HG03469 (cell line): Measurements from ENCODE around the gene ABR.

ENCODE experiments used
- ATAC-seq: cut with Tn5 transposase; IDR thresholded peaks from one replicate; pipeline ENCODE4 v1.9.1; 2021; ENCODE audit warnings: mild to moderate bottlenecking, moderate library complexity, moderate number of reproducible peaks; ENCODE audit not compliant: unreplicated experiment

The ABR gene

DNA sequence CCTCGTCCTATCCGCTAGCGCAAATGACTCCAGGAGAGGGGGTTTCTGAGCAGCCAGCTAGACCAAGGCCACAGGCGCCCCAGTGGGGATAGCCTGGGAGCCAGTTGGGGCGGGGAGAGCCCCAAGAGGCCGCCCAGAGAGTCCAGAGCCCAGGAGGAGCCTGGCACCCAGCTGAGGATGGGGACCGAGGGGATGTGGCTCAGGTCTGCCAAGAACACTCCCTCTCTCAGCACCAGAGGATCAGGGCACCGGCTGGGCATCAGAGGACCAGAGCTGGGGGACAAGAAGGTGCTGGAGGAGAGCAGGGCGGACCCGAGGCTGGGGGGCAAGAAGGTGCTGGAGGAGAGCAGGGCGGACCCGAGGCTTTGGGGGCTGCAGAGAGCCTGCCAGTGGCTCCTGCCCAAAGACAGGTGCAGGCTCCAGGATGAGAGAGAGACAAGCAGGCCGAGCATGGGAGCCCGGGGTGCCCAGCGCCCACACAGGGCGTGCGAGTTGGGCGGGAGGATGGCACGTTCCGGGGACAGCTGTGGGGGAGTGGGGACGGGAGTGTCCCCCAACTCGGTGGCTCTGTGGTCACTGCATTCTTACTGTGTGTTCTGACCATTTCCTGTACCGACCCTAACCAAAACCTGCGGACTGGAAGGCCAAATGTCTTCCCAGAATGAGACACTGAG, 143.5 kb downstream of the ABR start:
- ATAC-seq = no peak

DNA sequence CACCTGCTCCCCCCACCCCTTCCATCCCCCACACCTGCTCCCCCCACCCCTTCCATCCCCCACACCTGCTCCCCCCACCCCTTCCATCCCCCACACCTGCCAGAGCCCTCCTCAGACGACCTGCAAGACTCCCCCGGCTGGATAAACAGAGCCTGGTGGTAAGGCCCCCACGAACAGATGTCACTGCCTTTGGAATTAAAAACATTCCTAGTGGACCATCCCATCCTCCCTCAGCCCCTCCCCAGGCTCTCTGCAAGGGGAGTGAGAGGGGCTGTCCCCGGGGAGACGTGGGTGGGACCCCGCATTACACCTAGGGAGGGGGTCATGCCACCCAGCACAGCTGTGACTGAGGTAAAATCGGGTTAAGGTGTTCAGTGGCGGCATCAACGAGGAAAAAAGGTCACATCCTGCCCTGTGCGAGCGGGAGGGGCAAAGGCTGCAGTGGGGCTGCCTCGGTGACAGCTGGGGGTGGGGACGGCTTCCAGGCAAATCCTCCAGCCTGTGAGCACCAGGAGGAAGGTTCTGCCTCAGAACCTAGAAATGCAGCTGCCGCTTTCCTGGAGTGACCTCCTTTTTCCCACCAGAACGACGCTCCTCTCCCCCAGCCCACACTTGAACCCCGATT, 144.1 kb downstream of the ABR start:
- no peak for ATAC-seq

DNA sequence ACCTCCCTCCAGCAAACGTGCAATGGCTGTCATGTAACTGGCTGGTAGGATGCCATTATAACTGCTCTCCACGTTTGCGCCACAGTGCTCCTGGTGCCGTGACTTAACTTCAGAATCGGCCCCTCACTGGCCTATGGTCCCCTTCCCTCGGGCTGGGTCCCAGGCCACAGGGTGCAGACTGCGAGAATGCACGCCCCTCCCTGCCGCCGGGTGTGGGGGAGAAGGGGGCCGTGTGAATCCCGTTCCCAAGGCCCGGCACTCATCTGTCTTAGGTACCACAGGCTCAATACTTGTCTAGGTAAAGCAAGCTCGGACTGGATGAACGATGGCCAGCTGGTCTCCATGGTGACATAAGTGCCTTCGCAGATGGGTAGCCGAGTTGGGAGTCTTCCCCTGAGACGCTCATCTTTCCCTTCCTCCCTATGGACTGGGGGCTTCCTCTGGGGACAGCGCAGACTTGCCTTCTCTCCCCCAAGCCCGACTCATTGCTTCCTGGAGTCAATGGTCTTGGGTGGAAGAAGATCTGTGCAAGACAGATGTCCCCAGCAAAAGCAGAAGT, 145.1 kb downstream of the ABR start:
- ATAC-seq = no peak

DNA sequence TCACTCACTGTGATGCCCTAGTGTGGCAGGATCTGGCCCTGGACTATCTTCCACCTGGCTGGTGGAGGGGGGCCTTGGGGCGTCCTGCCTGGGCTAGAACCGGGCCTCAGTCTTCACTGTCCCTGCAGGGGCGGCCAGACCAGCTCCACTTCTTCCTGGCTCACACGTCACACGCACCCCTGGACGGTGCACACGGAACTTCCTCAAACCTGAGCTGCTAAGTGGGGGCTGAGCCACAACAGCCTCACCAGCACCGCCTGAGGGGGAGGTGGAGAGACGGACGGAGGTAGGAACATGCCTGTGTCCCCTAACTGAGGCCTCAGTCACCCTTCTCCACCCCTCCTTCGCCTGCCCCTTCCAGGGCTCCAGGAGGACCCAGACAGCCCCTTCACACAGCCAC, 146.3 kb downstream of the ABR start:
- ATAC-seq = no peak

DNA sequence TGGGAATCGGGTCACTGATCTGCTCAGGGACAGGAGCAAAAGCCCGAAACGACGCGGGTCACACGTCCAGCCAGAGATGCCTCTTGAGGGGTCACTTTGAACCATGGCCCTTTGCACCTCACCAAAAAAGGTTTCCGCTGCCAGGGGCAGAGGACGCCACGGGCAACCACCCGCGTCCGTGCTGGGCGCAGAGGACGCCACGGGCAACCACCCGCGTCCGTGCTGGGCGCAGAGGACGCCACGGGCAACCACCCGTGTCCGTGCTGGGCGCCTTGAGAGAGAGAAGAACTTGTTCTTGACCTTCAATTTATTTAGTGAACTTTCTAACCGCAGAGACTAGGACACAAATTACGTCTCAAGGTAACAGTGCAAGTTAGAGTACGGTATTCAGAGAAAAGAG, 147.4 kb downstream of the ABR start:
- ATAC-seq = no peak

DNA sequence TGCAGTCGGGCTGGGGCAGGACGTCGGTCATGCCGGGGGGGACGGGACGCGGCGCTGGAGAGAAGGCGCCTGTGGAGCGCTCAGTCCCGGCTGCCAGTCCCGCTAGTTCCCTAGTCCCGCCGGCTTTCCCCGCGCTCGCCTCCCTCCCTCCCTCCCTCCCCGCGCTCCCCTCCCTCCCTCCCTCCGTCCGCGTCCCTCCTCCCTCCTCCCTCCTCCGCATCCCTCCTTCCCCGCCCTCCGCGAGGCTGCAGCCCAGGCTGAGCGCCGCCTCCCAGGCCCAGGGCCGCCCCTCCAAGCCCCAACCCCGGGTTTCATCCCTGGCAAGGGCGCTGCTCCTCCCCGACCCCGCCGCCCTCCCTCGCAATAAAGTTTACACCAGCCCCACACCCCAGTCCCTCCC, 148.1 kb downstream of the ABR start:
- no peak for ATAC-seq

DNA sequence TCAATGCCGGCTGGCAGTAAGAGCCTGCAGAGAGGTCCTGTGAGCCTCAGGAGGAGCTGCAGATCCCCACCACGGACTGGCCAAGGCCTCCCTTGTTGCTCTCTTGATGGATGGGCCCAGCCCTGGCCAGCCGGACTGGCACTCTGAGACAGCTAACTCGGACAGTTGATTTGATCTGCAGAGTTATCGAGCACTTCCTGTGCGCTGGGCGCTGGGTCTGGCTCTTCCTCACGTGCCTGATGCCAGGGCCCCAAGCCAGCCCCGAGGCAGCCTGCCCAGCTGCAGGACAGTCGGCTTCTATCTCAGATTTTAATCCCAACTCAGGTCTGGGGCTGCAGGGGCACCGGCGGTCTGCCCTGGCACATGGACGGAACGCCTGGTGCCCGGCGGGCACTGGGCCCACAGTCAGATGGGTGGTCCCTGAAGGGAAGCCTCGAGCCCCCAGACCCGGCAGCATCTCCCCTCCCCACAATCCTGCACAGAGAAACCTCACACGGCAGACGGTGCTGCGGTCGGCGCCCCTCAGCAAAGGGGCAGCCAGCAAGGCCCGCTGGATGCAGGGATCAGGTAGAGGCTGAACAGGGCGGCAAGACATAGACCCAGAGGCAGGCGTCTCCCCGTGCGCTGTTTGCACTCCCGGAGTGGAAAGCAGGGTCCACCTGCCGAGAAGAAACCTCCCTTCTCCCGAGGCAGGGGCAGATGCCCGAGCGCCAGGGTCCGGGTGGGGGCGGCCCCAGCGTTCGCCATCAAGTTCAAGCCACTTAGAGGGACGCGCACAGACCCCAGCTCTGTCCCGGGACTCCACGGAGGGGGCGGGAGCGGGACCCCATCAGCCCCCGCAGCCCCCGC, 148.9 kb downstream of the ABR start:
- ATAC-seq = no peak

DNA sequence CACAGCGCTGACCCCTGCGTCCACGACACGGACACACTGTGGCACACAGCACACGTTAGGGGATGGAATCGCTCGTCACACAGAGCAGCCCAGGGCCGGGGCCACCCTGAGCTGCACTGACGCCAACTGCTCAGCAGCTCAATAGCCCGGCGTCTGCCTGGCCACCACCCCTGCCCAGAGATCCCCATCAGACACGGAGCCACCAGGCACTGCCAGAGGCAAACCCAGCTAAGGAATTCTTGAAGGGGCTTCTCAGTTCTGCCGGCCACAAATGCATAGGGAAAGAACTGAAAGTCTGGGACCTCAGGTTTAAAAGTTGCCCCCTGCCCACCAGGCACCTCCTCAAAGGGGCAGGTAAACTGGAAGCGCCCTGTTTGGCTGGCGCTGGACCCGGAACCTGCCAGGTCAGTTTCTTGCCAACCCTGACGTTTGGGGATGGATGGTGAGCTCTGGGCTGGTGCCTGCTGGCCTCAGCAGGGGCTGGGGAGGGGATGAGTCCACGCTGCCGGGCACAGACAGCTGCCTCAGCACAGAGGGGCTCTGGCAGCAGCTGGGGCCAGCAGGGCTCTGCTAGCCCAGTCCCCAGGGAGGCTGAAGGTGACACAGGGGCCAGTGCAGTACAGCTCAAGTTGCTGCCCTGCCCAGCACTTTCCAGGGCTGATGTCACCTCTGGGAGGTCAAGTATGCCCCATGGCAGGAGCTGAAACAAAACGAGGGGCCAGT, 149.7 kb downstream of the ABR start:
- no peak for ATAC-seq

DNA sequence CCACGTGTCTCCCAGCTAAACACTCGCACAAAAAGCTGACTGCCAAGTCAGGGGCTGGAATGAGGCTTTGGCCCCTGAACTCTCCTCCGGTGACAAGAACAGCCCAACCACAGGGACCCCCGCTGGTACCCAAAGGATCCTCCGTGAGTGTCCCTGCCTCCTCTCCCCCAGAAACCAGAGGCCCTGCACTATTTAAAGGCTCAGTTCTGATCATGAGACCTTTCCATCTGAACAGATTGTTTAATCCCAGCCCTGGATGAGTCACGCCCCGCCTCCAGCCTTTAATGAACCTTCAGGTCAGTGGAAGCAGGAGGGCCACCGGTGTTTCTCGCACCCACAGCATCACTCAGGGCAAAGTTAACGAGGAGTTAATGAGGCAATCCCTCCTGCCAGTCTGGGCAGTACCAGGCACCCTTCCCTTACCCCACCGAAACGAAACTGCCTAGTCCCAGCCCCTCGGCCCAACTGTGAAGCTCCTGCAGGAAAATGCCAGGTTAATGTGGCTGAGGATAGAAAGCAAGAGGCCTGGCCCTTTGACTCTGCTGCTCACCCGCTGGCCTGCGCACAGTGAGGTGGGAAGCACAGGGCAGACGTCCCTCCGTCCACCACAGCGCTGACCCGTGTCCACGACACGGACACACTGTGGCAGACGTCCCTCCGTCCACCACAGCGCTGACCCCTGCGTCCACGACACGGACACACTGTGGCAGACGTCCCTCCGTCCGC, 150.4 kb downstream of the ABR start:
- ATAC-seq = no peak

DNA sequence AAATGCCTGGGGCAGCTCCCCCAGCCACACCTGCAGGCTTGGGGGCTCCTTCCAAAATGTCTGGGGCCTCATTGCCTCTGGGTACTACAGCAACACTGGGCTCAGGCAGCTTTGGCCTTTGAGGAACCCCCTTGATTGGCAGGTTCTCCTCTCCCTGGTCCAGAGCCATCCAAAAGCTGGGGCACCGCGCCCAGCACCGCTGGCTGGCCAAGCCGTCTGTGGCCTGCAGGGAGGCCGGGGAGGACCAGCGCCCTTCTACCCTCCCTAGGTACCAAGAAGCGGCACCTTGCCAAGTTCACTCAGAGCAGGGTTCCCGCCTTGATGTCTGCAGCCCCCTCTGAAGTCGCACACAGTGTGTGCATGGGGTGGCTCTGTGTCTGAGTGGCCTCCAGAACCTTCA, 152.7 kb downstream of the ABR start:
- no peak for ATAC-seq

DNA sequence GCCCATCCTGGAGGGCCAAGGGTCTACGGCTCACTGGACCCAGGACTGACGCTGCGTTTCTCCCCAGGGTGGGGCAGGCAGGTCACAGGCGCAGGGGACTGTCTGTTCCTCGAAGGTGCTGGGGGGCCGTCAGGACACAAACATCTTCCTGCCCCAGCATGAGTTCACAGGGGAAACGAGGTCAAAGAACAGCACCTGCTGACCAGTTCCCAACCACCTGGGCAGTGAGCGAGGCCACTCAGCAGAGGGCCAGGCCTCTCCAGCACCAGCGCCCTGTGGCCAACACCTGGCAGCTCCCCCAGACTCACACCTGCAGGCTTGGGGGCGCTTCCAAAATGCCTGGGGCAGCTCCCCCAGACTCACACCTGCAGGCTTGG, 153.2 kb downstream of the ABR start:
- ATAC-seq = no peak

DNA sequence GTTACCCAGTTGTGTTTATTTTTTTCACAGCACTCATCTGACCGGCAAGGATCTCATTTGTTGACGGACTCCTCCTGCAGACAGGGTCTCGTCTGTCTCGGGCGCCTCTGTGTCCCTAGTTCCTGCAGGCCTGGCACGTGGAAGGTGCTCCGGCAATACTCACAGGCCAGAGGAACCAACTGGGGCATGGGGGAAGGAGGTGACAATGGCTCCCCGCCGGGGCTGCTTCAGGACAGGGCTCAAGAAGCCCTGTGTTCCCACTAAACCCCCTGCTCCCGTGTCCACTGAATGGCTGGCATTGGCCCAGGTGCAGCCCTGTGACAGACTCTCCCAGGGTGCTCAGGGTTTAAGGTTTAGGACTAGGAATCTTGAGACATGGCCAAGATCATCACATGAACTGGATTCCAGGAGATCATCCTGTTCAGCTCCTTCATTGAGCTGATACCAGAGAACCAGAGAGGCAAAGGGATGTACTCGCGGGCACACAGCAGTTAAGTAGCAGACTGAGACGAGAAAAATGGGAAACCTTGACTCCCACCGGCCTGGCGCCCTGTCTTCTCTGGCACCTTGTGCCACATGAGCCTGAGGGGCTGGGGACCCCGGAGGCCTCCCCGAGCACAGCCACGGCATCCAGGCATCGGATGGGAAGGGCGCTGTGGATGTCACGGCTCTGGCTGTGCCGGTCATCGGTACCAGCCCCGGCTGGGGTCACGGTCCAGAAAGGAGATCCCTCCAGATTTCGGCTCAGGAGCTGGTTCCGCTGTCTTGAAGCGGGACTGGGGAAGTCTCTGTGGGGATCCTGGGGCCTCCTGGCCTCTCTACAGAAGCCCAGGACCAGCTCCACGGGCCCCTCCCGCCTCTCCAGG, 153.8 kb downstream of the ABR start:
- ATAC-seq = no peak

DNA sequence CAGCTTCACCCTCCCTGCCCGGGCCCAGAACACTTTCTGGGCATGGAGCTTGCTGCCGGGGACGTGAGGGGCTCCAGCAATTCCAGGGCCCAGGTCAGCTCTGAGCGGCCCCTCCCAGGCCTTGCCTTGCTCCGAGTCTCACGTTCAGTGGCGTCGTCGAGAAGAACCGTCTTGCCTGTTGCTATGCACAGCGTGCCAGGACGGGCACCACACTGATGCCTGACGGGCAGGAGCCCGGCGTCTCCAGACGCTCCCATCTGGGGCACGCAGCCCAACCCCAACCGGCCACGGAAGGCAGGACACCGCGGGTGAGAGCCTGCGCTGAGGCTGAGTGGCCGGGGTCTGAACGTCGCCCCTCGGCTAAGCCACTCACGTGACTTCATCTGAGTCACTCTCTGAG, 155.7 kb downstream of the ABR start:
- no peak for ATAC-seq

DNA sequence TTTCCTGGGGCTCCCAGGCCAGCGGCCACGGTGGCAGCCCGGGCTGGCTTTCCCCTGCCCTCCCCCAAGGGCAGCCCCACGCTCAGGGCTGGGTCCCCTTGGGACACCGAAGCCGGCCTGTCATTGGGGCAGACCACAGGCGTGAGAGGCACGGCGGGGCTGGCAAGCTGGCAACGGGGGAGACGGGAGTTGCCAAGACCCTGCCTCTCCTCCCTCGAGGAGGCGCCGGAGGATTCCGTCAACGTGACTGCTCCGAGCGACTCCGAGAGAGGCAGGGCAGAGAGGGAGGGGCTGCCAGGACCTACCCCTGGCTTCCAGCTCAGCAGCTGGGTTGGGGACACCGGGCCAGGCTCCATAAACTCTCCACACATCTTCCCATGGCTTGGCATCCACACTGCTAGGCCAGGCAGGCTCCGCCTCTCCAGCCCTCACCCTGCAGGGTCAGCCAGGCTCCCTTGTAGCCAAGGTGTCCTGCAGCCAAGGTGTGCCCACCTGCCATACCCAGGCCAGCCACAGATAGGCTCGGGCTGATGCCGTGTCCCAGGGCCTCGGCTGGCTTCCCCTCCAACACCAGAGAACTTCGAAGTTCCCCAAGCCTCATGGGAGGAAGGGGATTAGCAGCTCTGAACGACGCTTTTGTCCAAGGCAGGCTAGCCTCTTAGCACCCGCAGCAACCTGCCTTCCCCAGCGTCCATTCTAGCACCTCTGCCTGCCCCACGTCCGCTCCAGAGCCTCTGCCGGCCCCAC, 157.3 kb downstream of the ABR start:
- ATAC-seq = no peak

DNA sequence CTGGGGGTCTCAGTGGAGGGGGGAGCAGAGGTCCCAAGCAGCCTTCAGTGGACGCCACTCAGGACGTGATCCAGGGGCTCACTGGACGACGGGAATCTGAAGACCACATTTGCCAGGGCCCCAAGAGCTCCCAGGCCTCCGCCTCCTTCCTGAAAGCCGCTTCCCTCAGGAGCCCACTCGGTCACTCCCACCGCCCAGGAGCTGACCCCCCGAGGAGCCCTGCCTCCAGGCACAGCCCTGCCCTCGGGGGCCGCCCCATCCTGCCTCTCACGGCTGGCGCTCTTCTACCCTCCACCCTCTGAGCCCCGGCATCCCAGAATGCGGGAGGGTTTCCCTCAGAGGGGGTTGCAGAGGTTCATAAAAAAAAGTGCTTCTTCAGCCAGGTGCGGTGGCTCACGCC, 158.6 kb downstream of the ABR start:
- ATAC-seq = no peak

DNA sequence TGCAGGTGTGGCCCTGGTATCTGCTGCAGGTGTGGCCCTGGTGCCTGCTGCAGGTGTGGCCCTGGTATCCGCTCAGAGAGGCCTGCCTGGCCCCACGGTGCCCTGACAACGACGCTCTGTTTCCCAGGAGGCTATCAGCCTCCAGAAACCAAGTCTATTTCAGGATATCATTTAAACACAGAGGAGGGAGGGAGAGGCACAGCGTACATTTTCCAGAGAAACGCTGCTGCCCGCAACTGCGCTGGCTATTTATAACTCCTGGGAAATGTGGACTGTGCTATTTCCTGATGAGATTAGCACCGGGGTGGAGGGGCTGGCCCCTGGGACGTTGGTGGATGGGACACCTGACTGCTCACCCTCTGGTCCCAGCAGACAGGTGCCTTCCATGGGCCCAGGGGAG, 160.3 kb downstream of the ABR start:
- no peak for ATAC-seq

DNA sequence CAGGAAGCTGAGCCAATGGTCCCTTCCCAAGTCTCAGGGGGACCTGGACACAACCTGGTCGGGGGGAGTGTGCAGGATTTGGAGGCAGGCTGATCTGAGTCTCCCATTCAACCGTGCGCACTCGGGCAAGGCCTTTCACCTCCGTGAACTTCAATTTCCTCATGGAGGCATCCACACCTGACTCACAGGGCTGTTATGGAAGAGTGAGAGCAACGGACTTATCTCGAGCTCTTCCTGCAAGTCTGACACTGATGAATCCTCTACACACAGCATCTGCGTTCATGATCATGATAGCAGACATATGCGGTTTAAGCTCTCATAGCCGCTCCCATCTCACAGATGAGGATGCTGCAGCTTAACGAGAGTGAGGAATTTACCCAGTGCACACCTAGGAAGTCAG, 161.2 kb downstream of the ABR start:
- ATAC-seq = no peak

DNA sequence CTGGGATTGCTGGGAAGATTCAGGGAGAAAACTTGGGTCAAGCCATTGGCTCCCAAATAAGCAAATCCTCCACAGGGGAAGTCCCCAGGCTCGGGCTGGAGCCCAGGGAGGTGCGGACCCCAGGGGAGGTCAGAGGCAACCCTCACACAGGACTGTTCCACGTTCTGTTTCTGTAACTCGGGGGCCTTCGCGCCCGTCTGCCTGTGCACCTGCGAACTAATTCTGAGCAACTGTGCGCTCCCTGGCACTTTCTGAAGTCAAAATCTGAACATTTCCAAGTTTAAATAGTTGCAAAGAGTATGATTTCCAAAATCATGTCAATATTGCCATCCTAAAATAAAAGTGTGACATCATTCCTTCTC, 166.1 kb downstream of the ABR start:
- ATAC-seq = no peak
